Cardiac fibroblast (primary cell): ENCODE data around the gene DAND5.

ENCODE experiments used
- DNase-seq, 2 donors: peaks; one replicate each; pipeline versions ENCODE4 v3.0.0 to v3.0.0-alpha.2; 2010; ENCODE audit warnings: low read depth in 2 of 2
- H3K4me3 ChIP-seq, 2 donors: replicated peaks in 1 of 2; 1 replicate in 1 of 2; 2 replicates in 1 of 2; pipeline ENCODE4 v1.5.1; 2011; ENCODE audit warnings: low read depth in 2 of 2, low read length in 2 of 2, mild to moderate bottlenecking in 2 of 2, moderate library complexity in 1 of 2
- TF ChIP-seq, protein P1 (sequence below): IDR thresholded peaks from one replicate; pipeline ENCODE4 v1.5.1; 2011; ENCODE audit warnings: low read depth, mild to moderate bottlenecking, low read length, inconsistent platforms

DAND5 gene

DNA sequence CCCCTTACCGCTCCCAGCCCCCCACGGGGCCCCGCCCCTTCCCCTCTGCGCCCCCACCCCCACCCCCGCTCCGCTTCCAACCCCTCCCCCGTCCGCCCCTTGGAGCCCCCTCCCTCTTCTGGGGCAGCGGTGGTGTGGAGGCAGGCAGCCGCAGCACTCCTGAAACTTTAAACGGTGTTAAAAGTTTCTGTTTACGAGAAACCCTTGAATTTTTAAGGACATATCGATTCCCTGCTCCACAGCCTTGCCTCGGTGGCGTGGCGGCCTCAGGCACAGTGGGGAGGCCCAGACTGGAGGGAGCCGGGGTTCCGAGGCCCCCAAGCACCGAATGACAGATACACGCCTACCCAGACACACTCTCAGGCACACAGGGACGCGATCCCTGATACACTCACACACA, 21.1 kb downstream of the DAND5 start:
- DNase-seq: no peak
- no peak overlapping the region for H3K4me3 ChIP-seq
- TF ChIP-seq, protein P1, sequence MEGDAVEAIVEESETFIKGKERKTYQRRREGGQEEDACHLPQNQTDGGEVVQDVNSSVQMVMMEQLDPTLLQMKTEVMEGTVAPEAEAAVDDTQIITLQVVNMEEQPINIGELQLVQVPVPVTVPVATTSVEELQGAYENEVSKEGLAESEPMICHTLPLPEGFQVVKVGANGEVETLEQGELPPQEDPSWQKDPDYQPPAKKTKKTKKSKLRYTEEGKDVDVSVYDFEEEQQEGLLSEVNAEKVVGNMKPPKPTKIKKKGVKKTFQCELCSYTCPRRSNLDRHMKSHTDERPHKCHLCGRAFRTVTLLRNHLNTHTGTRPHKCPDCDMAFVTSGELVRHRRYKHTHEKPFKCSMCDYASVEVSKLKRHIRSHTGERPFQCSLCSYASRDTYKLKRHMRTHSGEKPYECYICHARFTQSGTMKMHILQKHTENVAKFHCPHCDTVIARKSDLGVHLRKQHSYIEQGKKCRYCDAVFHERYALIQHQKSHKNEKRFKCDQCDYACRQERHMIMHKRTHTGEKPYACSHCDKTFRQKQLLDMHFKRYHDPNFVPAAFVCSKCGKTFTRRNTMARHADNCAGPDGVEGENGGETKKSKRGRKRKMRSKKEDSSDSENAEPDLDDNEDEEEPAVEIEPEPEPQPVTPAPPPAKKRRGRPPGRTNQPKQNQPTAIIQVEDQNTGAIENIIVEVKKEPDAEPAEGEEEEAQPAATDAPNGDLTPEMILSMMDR: no peak

DNA sequence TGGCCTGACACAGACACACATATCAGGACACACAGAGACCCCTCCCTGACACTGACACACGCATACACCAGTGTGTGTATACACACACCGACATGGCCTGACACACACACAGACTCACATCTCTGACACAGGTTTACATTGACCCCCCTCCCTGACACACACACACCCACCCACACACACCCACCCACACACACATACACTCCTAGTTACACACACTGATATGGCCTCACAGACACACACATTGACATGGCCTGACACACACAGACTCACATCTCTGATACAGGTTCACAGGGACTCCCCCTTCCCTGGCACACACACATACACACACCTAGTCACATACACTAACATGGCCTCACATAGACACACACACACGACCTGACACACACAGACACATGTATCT, 21.5 kb downstream of the DAND5 start:
- no peak overlapping the region for H3K4me3 ChIP-seq
- no peak for DNase-seq
- TF ChIP-seq, protein P1: no peak

DNA sequence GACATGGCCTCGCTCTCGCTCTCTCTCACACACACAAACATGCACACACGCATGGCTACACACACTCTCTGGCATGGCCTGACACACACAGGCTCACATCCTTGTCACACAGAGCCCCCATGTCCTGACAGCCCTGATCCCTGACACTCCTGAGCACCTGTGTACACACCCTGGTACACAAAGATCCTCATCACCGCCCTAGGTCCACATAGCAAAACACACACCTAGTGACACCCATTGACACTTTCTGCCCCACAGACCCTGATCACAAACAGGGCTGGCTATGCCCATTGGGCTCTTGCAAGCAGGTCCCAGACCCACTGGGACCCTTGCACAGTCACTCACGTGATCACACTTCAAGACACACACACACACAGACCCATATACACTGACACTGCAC, 21.9 kb downstream of the DAND5 start:
- DNase-seq: no peak
- H3K4me3 ChIP-seq: no peak overlapping the region
- TF ChIP-seq, protein P1: no peak

DNA sequence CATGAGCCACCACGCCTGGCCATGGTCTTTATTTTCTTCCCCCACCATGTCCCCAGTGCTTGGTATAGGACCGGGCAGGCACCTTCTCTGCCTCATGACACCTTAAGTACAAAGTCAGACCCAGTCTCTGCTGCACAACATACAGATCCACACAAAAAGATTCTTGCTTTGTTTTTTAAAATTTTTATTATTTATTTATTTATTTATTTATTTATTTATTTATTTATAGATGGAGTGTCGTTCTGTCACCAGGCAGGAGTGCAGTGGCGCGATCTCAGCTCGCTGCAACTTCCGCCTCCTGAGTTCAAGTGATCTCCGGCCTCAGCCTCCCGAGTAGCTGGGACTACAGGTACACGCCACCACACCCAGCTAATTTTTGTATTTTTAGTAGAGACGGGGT, 23.4 kb downstream of the DAND5 start:
- DNase-seq: no peak
- H3K4me3 ChIP-seq: no peak overlapping the region
- TF ChIP-seq, protein P1: no peak

DNA sequence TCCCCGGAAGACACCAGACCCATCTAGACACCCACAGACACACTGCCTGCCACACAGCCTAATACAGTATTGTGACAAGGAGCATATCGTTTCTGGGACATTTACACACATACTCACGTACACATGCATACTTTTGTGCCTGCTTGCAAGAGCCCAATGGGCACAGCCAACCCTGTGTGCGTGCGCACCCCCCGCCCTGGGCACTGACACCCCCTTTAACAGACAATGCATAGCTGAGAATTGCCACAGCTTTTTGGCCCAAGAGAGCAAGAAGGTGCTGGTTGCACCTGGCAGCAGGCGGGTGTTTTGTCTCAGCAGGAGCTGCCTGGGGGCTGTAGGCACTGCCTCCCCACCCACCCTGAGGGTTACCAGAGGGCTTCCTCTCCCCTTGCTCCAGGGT, 24.2 kb downstream of the DAND5 start:
- H3K4me3 ChIP-seq: no peak overlapping the region
- TF ChIP-seq, protein P1: no peak
- DNase-seq: no peak

DNA sequence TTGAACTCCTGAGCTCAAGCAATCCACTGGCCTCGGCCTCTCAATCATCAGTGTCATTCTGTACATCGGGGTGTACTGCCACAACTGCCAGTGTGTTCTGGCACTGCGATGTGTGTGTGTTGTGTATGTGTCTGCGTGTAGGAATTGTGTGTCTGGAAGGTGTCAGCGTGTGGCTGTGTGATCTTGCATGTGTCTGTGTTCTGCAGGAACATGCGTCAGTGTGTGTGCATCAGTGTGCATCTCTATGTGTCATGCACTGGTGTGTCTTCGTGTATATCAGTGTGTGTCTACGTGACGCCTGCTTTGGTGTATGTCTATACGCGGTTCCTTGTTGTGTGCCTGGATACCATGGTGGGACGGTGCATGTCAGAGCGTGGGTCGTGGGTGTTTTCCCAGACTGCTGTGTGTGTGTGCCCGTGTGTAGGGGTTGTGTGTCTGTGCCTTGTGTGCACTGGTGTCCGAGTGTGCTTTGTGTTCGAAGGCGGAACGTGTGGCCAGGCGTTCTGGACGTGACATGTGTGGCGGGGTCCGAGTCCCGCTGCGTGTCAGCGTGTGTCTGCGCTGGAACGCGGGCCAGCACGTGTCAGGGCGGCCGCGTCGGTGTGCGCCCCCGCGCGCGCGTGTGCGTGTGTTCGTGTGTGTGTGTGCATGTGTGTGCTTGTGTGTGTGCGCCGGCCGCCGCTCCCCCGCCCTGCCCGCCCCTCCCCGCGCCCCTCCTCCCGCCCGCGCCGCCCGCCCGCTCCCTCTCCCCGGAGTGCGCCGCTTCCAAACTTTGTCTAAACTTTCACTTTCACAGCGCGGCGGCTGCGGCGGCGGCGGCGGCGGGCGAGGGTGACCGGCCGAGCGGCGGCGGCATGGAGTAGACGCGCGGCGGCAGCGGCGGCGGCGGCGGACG, 25.6 kb downstream of the DAND5 start, which contains the start of gene NFIX:
TSS of gene NFIX (plus strand) at position 775 of the 895 bp plus-strand sequence. CDS start 363 bp downstream, outside the sequence.
- peak; percentile 61 to 78 for DNase-seq
- TF ChIP-seq, protein P1: no peak
- H3K4me3 ChIP-seq: peak within 1 kb of the TSS; percentile 86 to 90
